ENCODE data around the gene KLLN.
A peak's percentile ranks its signal among the peaks of the same experiment; 100 is the strongest.
"Not testable (repeated sequence)": the region's sequence is repeated elsewhere in the genome, so short reads cannot be mapped to it uniquely, and the experiment has no call there.

KLLN gene

DNA sequence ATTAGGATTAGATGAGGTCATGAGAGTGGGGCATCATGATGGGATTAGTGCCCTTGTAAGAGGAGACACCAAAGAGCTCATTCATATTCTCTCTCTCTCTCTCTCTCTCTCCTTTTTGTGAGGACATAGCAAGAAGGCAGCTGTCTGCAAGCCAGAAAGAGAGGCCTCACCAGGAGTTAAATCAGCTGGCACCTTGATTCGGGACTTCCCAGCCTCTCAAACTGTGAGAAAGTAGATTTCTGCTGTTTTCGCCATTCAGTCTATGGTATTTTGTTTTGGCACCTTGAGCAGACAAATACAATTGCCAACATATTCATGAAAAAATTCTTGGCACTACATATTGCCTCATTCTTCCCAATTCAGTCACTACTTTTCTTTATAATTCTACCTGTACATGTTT lies 24.7 kb downstream of the KLLN start:
- Histone ChIP-seq H3K9me3 (ENCODE audit: control insufficient read depth in 1 of 2, low read length in 2 of 2) (no peaks in the 10 kb centered on the region), H3K27me3 (ENCODE audit: low read depth, low read length) (no peaks in the 10 kb centered on the region), H3K27ac (ENCODE audit: low read length) (no peak overlapping the region), H3K36me3 (ENCODE audit: control insufficient read depth in 1 of 2, insufficient read depth in 2 of 2, low read length in 2 of 2) (no peaks in the 10 kb centered on the region), H3K4me3 (ENCODE audit: low read depth in 1 of 2, low read length in 2 of 2) (no peak overlapping the region), H3K4me1 (ENCODE audit: control insufficient read depth in 1 of 2, insufficient read depth in 2 of 2, low read length in 2 of 2) (no peaks in the 10 kb centered on the region)

DNA sequence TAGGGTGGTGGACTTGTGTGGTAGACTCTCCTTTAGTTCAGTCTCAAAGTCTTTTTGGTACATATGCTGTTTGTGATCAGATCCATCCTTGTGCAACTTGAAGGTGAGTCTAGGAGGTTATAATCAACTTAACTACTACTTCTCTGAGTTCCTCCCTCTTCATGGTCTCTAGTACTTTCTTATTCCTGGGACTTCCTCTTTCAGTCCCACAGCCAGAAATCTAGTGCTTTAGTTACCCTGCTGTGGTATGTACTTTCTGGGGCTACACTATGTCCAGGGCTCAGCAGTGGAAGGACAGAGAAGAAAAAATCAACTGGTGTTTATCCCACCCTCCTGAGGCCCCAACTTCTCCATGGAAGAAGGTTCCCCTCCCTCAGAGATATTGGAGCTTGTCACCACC lies 25.9 kb downstream of the KLLN start:
- no peak overlapping the region for H3K27ac ChIP-seq (ENCODE audit: low read length)
- no peaks in the 10 kb centered on the region for H3K4me1 ChIP-seq (ENCODE audit: control insufficient read depth in 1 of 2, insufficient read depth in 2 of 2, low read length in 2 of 2)
- no peaks in the 10 kb centered on the region for H3K9me3 ChIP-seq (ENCODE audit: control insufficient read depth in 1 of 2, low read length in 2 of 2)
- H3K27me3 ChIP-seq (ENCODE audit: low read depth, low read length): no peaks in the 10 kb centered on the region
- H3K4me3 ChIP-seq (ENCODE audit: low read depth in 1 of 2, low read length in 2 of 2): no peak overlapping the region
- H3K36me3 ChIP-seq (ENCODE audit: control insufficient read depth in 1 of 2, insufficient read depth in 2 of 2, low read length in 2 of 2): no peaks in the 10 kb centered on the region

DNA sequence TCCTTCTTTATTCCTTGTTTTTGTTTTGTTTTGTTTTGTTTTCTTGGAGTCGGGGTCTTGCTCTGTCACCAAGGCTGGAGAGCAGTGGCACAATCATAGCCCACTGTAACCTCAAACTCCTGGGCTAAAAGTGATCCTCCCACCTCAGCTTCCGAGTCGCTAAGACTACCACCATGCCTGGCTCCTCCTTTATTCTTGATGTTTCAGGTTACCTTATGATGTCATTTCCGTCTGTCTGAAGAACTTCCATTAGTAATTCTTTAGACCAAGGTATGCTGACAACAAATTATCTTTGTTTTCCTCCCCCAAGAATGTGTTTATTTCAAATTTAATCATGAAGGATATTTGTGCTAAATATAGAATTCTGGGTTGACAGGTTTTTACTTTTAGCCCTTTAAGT lies 27.2 kb downstream of the KLLN start:
- no peaks in the 10 kb centered on the region for H3K9me3 ChIP-seq (ENCODE audit: control insufficient read depth in 1 of 2, low read length in 2 of 2)
- no peaks in the 10 kb centered on the region for H3K4me1 ChIP-seq (ENCODE audit: control insufficient read depth in 1 of 2, insufficient read depth in 2 of 2, low read length in 2 of 2)

DNA sequence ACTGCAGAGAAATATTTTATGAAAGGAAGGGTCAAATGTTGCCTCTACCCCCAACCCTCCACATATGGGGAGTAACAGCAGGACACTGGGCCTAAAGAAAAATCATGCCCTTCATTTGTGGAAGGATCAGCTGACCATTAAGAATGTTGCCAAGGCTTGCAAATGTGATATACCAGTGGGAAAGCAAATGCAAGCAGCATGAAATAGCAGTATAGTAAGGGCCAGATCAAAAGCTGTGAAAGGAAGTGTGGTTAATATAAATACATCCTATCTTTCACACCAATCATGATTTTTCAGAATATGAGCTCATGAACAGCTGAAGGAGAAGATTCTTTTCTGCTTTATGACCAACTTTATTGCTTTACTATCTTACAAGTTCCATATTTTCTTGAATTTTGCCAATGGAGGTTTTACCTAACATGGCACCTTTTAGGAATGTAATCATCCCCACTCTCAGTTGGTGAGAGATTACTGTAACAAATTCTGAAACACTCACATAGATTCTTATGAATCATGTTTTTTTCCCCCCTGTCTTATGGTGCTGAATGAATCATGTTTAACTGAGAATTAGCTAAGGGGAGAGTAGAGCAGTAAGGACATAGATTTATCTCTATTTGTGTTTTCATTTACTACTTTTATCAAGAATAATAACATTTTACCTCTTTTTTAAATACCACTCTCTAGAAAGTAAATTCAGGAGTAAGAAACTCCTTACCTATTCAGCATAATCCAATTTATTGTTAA lies 33.2 kb downstream of the KLLN start:
- H3K36me3 ChIP-seq (ENCODE audit: control insufficient read depth in 1 of 2, insufficient read depth in 2 of 2, low read length in 2 of 2): no peaks in the 10 kb centered on the region

More for the DNA sequence above, 27.2 kb downstream of the KLLN start:
- Histone ChIP-seq H3K4me3 (ENCODE audit: low read depth in 1 of 2, low read length in 2 of 2) (no peak overlapping the region), H3K36me3 (ENCODE audit: control insufficient read depth in 1 of 2, insufficient read depth in 2 of 2, low read length in 2 of 2) (no peaks in the 10 kb centered on the region), H3K27me3 (ENCODE audit: low read depth, low read length) (no peaks in the 10 kb centered on the region), H3K27ac (ENCODE audit: low read length) (no peak overlapping the region)

DNA sequence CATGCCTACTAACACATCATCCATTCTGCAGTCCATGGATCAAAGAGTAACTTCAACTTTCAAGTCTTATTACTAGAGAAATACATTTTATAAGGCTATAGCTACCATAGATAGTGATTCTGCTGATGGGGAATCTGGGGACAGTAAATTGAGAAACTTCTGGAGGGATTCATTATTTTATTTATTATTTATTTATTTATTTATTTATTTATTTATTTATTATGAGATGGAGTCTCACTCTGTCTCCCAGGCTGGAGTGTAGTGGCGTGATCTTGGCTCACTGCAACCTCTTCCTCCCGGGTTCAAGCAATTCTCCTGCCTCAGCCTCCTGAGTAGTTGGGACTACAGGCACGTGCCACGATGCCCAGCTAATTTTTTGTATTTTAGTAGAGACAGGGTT lies 34.3 kb downstream of the KLLN start:
- not testable (repeated sequence) for H3K4me3 ChIP-seq (ENCODE audit: low read depth in 1 of 2, low read length in 2 of 2); H3K4me1 ChIP-seq (ENCODE audit: control insufficient read depth in 1 of 2, insufficient read depth in 2 of 2, low read length in 2 of 2); H3K27ac ChIP-seq (ENCODE audit: low read length); H3K27me3 ChIP-seq (ENCODE audit: low read depth, low read length); H3K36me3 ChIP-seq (ENCODE audit: control insufficient read depth in 1 of 2, insufficient read depth in 2 of 2, low read length in 2 of 2); H3K9me3 ChIP-seq (ENCODE audit: control insufficient read depth in 1 of 2, low read length in 2 of 2)

More for the DNA sequence above, 33.2 kb downstream of the KLLN start:
- no peak overlapping the region for H3K27ac ChIP-seq (ENCODE audit: low read length)
- H3K9me3 ChIP-seq (ENCODE audit: control insufficient read depth in 1 of 2, low read length in 2 of 2): no peaks in the 10 kb centered on the region
- H3K4me3 ChIP-seq (ENCODE audit: low read depth in 1 of 2, low read length in 2 of 2): no peak overlapping the region
- H3K4me1 ChIP-seq (ENCODE audit: control insufficient read depth in 1 of 2, insufficient read depth in 2 of 2, low read length in 2 of 2): no peaks in the 10 kb centered on the region
- H3K27me3 ChIP-seq (ENCODE audit: low read depth, low read length): no peaks in the 10 kb centered on the region

DNA sequence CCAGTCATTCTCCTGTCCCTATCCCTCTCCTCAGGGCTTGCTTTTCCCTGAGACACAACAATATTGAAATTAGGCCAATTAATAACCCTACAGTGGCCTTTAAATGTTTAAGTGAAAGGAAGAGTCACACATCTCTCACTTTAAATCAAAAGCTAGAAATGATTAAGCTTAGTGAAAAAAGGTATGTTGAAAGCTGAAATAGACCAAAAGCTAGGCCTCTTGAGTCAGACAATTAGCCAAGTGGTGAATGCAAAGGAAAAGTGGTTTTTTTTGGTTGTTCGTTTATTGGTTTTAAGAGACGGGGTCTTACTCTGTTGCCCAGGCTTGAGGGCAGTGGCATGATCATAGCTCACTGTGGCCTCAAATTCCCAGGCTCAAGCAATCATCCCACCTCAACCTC lies 35.7 kb downstream of the KLLN start:
- Histone ChIP-seq H3K27me3 (ENCODE audit: low read depth, low read length) (no peaks in the 10 kb centered on the region), H3K36me3 (ENCODE audit: control insufficient read depth in 1 of 2, insufficient read depth in 2 of 2, low read length in 2 of 2) (no peaks in the 10 kb centered on the region)

DNA sequence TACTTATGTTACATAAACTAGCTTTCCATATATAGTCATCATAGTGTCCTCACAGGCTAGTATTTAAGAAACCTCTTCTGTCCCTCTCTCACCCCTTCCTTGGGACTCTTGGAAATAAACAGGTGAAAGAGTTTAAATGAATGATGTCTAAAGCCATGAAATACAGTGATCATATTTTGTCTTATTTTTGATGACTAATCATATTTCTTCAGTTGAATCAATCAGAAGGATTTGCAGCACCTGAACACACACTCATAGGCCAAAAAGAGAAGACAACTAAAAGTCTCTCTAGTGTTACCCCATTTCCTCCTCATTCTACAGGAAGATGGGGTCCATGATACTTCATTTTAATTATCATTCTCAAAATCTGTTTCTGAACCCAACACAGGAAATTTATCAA lies 36.7 kb downstream of the KLLN start:
- Histone ChIP-seq H3K4me1 (ENCODE audit: control insufficient read depth in 1 of 2, insufficient read depth in 2 of 2, low read length in 2 of 2) (no peaks in the 10 kb centered on the region), H3K27me3 (ENCODE audit: low read depth, low read length) (no peaks in the 10 kb centered on the region), H3K36me3 (ENCODE audit: control insufficient read depth in 1 of 2, insufficient read depth in 2 of 2, low read length in 2 of 2) (no peaks in the 10 kb centered on the region), H3K9me3 (ENCODE audit: control insufficient read depth in 1 of 2, low read length in 2 of 2) (no peaks in the 10 kb centered on the region), H3K27ac (ENCODE audit: low read length) (no peak overlapping the region), H3K4me3 (ENCODE audit: low read depth in 1 of 2, low read length in 2 of 2) (no peak overlapping the region)

More for the DNA sequence above, 35.7 kb downstream of the KLLN start:
- H3K9me3 ChIP-seq (ENCODE audit: control insufficient read depth in 1 of 2, low read length in 2 of 2): no peaks in the 10 kb centered on the region
- H3K27ac ChIP-seq (ENCODE audit: low read length): no peak overlapping the region
- no peaks in the 10 kb centered on the region for H3K4me1 ChIP-seq (ENCODE audit: control insufficient read depth in 1 of 2, insufficient read depth in 2 of 2, low read length in 2 of 2)
- H3K4me3 ChIP-seq (ENCODE audit: low read depth in 1 of 2, low read length in 2 of 2): no peak overlapping the region

DNA sequence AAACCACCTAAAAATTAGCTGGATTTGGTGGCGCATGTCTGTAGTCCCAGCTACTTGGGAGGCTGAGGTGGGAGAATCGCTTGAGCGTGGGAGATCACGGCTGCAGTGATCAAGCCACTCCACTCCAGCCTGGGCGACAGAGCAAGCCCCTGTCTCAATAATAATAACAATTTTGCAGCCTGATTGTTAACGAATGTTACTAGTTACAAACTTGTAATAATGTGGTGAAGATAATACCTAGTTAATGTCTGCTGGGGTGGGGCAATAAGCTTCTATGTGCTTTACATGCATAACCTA lies 44.1 kb downstream of the KLLN start:
- H3K4me1 ChIP-seq (ENCODE audit: control insufficient read depth in 1 of 2, insufficient read depth in 2 of 2, low read length in 2 of 2): peaks cover 14 to 30% of the 10 kb centered on the region in 2 donors
- H3K4me3 ChIP-seq (ENCODE audit: low read depth in 1 of 2, low read length in 2 of 2): peak overlapping the region in 1 of 2 donors; percentile 88
- no peaks in the 10 kb centered on the region for H3K9me3 ChIP-seq (ENCODE audit: control insufficient read depth in 1 of 2, low read length in 2 of 2)
- no peaks in the 10 kb centered on the region for H3K27me3 ChIP-seq (ENCODE audit: low read depth, low read length)
- H3K36me3 ChIP-seq (ENCODE audit: control insufficient read depth in 1 of 2, insufficient read depth in 2 of 2, low read length in 2 of 2): no peaks in the 10 kb centered on the region
- no peak overlapping the region for H3K27ac ChIP-seq (ENCODE audit: low read length)

DNA sequence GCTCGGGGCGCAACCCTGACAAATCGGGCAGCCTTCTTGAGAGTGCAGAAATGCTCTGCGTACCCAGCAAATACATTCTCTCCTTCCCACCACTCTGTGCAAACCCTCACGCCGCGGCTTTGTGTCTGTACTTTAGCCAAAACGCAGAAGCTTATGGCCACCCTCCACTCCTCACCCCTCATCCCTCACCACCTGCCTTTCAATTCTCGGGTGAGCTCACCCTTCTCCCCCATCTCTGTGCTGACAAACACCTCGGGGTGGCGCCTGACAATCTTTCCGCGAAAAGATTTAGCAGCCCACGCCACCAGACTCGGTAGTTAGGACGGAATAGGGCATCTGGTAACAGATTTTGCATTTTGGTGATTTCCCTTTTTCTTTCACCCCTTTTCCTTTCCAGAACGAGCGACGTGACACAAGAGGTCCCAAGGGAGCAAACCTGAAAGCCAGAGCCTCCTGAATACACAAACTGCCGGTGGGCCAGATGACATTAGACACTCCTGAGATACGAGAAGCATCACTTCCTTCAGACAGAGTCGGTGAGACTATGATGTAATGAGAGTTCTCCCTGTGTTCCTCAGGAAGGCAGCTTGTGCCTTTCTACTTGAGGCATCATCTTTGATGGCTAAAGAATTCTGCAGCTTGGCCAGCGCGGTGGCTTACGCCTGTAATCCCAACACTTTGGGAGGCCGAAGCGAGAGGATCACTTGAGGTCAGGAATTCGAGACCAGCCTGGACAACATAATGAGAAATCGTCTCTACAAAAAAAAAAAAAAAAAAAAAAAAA lies 44.6 kb downstream of the KLLN start:
- H3K4me3 ChIP-seq (ENCODE audit: low read depth in 1 of 2, low read length in 2 of 2): peak overlapping the region; percentile 87 to 88
- peak overlapping the region; percentile 92 for H3K27ac ChIP-seq (ENCODE audit: low read length)

DNA sequence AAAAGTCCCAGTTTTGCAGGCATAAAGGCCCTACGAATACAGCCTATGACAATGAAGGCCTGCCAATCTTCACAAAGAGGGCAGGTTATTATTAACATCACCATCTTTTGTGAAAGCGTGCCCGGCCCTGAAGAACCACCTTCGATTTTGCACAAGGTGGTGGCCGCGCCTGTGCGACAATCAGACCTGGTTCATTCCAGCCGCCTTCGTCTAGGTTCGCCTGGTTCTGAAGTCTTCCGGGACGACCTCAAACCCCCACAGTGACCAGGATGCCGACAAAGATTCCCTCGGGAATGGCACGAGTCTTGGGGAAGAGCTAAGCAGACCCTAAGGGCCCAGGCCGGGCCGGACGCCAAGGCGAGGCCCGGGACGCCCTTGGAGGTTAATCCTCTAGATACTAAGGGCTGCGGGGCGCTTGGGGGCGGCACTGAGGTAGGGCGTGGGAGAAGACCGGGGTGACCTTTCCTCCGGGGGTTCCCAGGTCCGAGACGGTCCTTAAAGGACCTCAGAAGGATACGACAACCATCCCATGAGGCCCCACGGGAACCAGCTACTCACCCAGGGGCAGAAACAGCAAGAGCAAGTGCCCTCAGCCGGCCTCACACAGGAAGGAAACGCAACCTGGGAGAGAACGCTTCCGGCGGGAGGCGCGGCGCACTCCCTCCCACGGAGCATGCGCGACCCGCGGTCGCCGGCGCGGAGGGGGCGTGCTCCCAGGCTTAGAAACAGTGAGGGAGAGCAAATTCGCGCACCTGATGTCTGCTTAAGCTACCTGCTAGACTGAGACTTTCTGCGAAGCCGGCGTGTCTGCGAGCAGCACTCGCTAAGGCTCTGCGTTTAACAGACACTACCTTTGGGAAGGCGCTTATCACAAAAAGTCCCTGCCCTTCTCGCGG lies 45.5 kb downstream of the KLLN start, which contains the start of gene ATAD1:
Gene ATAD1 (minus strand): TSS at position 618 of the 896 bp plus-strand sequence. CDS start 3,627 bp downstream, outside the sequence.
- Histone ChIP-seq H3K27ac (ENCODE audit: low read length) (peak within 1 kb of the TSS; percentile 92), H3K36me3 (ENCODE audit: control insufficient read depth in 1 of 2, insufficient read depth in 2 of 2, low read length in 2 of 2) (no peaks in the 10 kb centered on the region)

More for the DNA sequence above, 44.6 kb downstream of the KLLN start:
- Histone ChIP-seq H3K27me3 (ENCODE audit: low read depth, low read length) (no peaks in the 10 kb centered on the region), H3K36me3 (ENCODE audit: control insufficient read depth in 1 of 2, insufficient read depth in 2 of 2, low read length in 2 of 2) (no peaks in the 10 kb centered on the region), H3K9me3 (ENCODE audit: control insufficient read depth in 1 of 2, low read length in 2 of 2) (no peaks in the 10 kb centered on the region), H3K4me1 (ENCODE audit: control insufficient read depth in 1 of 2, insufficient read depth in 2 of 2, low read length in 2 of 2) (peaks cover 14 to 30% of the 10 kb centered on the region in 2 donors)

More for the DNA sequence above, 45.5 kb downstream of the KLLN start, which contains the start of gene ATAD1:
- no peaks in the 10 kb centered on the region for H3K9me3 ChIP-seq (ENCODE audit: control insufficient read depth in 1 of 2, low read length in 2 of 2)
- H3K4me3 ChIP-seq (ENCODE audit: low read depth in 1 of 2, low read length in 2 of 2): peak within 1 kb of the TSS; percentile 87 to 88
- H3K4me1 ChIP-seq (ENCODE audit: control insufficient read depth in 1 of 2, insufficient read depth in 2 of 2, low read length in 2 of 2): peaks cover 14 to 30% of the 10 kb centered on the region in 2 donors
- H3K27me3 ChIP-seq (ENCODE audit: low read depth, low read length): no peaks in the 10 kb centered on the region

Data from muscle layer of duodenum (tissue), 2 donors.